ENCODE results near the gene VPS13C. TPM values are rescaled to one million over a fixed set of nuclear protein-coding genes. Genes with fewer than 3 reads are reported as not detected.

The VPS13C gene
- total and polyA plus RNA-seq, 2 donors (not counting 1 experiment from before 2014, with no cell fraction given), result 40.0 to 236 TPM

DNA sequence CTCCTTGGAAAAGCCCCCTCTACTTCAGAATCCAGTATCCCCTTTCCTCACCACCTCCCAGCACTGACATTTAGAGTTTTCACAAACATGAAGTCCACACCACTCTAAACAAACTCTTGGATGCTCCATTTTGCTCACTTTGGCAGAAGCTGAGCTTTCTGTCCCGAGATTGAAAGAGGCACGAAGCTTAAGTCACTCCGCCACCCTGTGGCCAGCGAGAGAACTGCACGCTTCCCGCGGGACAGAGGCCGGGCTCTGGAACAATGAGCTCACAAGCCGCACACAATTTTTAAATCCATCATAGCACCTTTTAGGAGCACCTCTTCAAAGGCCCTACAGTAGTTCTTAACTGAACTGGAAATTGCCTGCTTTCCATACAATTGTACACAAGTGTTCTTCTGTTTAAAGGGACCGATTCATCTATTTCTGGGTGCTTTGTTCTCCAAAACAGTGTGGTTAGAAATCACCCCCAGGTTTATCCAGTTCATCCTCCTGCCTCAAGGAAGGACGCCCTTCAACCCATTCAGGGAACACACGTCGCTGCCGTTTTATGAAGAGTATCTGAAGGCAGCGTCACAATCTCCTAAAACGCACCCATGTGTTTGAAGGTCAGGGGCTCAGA lies 226.1 kb downstream of the VPS13C start:
- Histone ChIP-seq H3K36me3 (replicated peaks in 1 of 2; ENCODE audit: control extremely low read depth in 1 of 2, control insufficient read depth in 1 of 2, extremely low read depth in 1 of 2, insufficient read depth in 2 of 2, low read length in 1 of 2) (no peaks in the 10 kb centered on the region), H3K9ac (ENCODE audit: low read length) (no peak overlapping the region), H3K79me2 (ENCODE audit: control insufficient read depth, insufficient read depth, low read length) (no peaks in the 10 kb centered on the region), H3K4me1 (ENCODE audit: control insufficient read depth in 2 of 2, insufficient read depth in 2 of 2, low read length in 2 of 2) (peaks cover 0 to 7% of the 10 kb centered on the region in 2 donors), H3K27ac (ENCODE audit: low read length in 2 of 2) (no peak overlapping the region), H3K27me3 (replicated peaks in 1 of 4; ENCODE audit: control extremely low read depth in 1 of 4, control insufficient read depth in 3 of 4, insufficient read depth in 4 of 4, low read length in 3 of 4) (peaks cover 0 to 24% (median 4%) of the 10 kb centered on the region in 4 experiments), H3K4me2 (replicated peaks; ENCODE audit: low read depth, low read length, poor library complexity, severe bottlenecking) (peak overlapping the region; percentile 22), H3K4me3 (ENCODE audit: control extremely low read depth in 1 of 5, extremely low read depth in 1 of 5, insufficient read depth in 1 of 5, low read depth in 2 of 5, low read length in 4 of 5) (no peak overlapping the region), H3K9me3 (ENCODE audit: control extremely low read depth in 1 of 3, control insufficient read depth in 2 of 3, insufficient read depth in 1 of 3, low read length in 2 of 3) (no peaks in the 10 kb centered on the region), H2AFZ (ENCODE audit: insufficient read depth, low read depth, low read length, poor library complexity, severe bottlenecking) (peak overlapping the region; percentile 51), H4K20me1 (ENCODE audit: control insufficient read depth, insufficient read depth, low read length, poor library complexity, severe bottlenecking) (no peaks in the 10 kb centered on the region)
- ChIA-PET CTCF (interaction anchor here (0.6 to 4.9 kb wide), 24 partner anchors 8 to 1475 kb away, joined by 3 to 71 read pairs (median 4); no protein-coding TSS in a partner anchor), POLR2A (no interaction called here)
- Mint-ChIP-seq H3K27me3 (peaks cover 45% of the 10 kb centered on the region), H3K27ac (no peak overlapping the region), H3K4me1 (peaks cover 4% of the 10 kb centered on the region), H3K4me3 (no peak overlapping the region), H3K9me3 (ENCODE audit: insufficient read depth) (no peaks in the 10 kb centered on the region)
- DNase-seq (peak; percentile 72), ATAC-seq (ENCODE audit: low read depth) (peak; percentile 83)
- 32% methylated on average over 13 of the region's 16 CpGs for WGBS (ENCODE audit: insufficient coverage)
- TF ChIP-seq, protein P1, sequence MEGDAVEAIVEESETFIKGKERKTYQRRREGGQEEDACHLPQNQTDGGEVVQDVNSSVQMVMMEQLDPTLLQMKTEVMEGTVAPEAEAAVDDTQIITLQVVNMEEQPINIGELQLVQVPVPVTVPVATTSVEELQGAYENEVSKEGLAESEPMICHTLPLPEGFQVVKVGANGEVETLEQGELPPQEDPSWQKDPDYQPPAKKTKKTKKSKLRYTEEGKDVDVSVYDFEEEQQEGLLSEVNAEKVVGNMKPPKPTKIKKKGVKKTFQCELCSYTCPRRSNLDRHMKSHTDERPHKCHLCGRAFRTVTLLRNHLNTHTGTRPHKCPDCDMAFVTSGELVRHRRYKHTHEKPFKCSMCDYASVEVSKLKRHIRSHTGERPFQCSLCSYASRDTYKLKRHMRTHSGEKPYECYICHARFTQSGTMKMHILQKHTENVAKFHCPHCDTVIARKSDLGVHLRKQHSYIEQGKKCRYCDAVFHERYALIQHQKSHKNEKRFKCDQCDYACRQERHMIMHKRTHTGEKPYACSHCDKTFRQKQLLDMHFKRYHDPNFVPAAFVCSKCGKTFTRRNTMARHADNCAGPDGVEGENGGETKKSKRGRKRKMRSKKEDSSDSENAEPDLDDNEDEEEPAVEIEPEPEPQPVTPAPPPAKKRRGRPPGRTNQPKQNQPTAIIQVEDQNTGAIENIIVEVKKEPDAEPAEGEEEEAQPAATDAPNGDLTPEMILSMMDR (IDR thresholded peaks at IDR 0.05), result peak; percentile 95
- TF ChIP-seq EZH2 (IDR thresholded peaks at IDR 0.05; ENCODE audit: borderline replicate concordance, insufficient read depth, low read depth, low read length, poor library complexity, severe bottlenecking), result no peak
- intact Hi-C loops (cut with micrococcal nuclease), result loop anchor here (10.0 kb wide), 1 partner anchor 1329 kb away; no protein-coding TSS in a partner anchor

DNA sequence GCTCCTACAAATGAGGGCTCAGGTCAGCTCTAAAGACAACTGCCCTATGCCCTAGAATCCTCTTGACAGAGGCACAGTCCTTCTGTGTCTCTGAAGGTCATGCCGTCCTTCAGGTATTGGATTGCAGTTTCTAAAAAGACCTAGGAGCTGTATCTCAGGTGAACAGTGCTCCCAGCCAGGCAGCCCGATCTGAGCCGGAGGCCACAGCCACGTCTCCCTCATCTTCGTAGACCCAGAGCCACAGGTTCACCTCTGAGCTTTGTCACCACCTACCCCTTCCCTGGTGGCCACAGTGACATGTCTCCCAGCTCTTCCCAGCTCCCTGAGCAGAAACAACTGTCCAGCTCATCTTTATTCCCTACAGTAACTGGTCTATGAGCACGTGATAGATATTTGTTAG lies 228.0 kb downstream of the VPS13C start:
- Mint-ChIP-seq H3K9me3 (ENCODE audit: insufficient read depth) (no peaks in the 10 kb centered on the region), H3K27me3 (peaks cover 34% of the 10 kb centered on the region), H3K4me1 (peaks cover 4% of the 10 kb centered on the region), H3K27ac (no peak overlapping the region), H3K4me3 (no peak overlapping the region)
- Histone ChIP-seq H3K36me3 (replicated peaks in 1 of 2; ENCODE audit: control extremely low read depth in 1 of 2, control insufficient read depth in 1 of 2, extremely low read depth in 1 of 2, insufficient read depth in 2 of 2, low read length in 1 of 2) (no peaks in the 10 kb centered on the region), H3K4me3 (ENCODE audit: control extremely low read depth in 1 of 5, extremely low read depth in 1 of 5, insufficient read depth in 1 of 5, low read depth in 2 of 5, low read length in 4 of 5) (no peak overlapping the region), H2AFZ (ENCODE audit: insufficient read depth, low read depth, low read length, poor library complexity, severe bottlenecking) (no peak overlapping the region), H3K27ac (ENCODE audit: low read length in 2 of 2) (no peak overlapping the region), H3K79me2 (ENCODE audit: control insufficient read depth, insufficient read depth, low read length) (no peaks in the 10 kb centered on the region), H3K4me2 (replicated peaks; ENCODE audit: low read depth, low read length, poor library complexity, severe bottlenecking) (no peak overlapping the region), H3K27me3 (replicated peaks in 1 of 4; ENCODE audit: control extremely low read depth in 1 of 4, control insufficient read depth in 3 of 4, insufficient read depth in 4 of 4, low read length in 3 of 4) (peaks cover 0 to 19% (median 4%) of the 10 kb centered on the region in 4 experiments), H3K9me3 (ENCODE audit: control extremely low read depth in 1 of 3, control insufficient read depth in 2 of 3, insufficient read depth in 1 of 3, low read length in 2 of 3) (no peaks in the 10 kb centered on the region), H3K9ac (ENCODE audit: low read length) (no peak overlapping the region), H3K4me1 (ENCODE audit: control insufficient read depth in 2 of 2, insufficient read depth in 2 of 2, low read length in 2 of 2) (peaks cover 0 to 7% of the 10 kb centered on the region in 2 donors), H4K20me1 (ENCODE audit: control insufficient read depth, insufficient read depth, low read length, poor library complexity, severe bottlenecking) (no peaks in the 10 kb centered on the region)
- ChIA-PET POLR2A (no interaction called here), CTCF (interaction anchor here (1.0 to 4.9 kb wide), 4 partner anchors 11 to 1247 kb away, joined by 3 to 71 read pairs (median 4); no protein-coding TSS in a partner anchor)
- WGBS (ENCODE audit: insufficient coverage), result 84% methylated on average over 5 of the region's 6 CpGs
- ATAC-seq (ENCODE audit: low read depth) (no peak), DNase-seq (no peak)
- intact Hi-C loops (cut with micrococcal nuclease), result loop anchor here (10.0 kb wide), 1 partner anchor 1327 kb away; no protein-coding TSS in a partner anchor
- TF ChIP-seq, protein P1 (IDR thresholded peaks at IDR 0.05), result no peak
- TF ChIP-seq EZH2 (IDR thresholded peaks at IDR 0.05; ENCODE audit: borderline replicate concordance, insufficient read depth, low read depth, low read length, poor library complexity, severe bottlenecking), result no peak
